ENCODE measurements around the gene ACP3. TPM values are rescaled to one million over a fixed set of nuclear protein-coding genes. Genes with fewer than 3 reads are reported as not detected.

ACP3 gene
- total and polyA plus RNA-seq, 11 donors: 0.08 to 6.2 (median 0.69) TPM; not detected in 1

GRCh38 chr3:132276228-132276906 lies 40.8 kb upstream of the ACP3 start:
- H3K4me3 ChIP-seq: no peak overlapping the region
- TF ChIP-seq POLR2A (IDR thresholded peaks at IDR 0.05): no peak
- TF ChIP-seq, protein P1, sequence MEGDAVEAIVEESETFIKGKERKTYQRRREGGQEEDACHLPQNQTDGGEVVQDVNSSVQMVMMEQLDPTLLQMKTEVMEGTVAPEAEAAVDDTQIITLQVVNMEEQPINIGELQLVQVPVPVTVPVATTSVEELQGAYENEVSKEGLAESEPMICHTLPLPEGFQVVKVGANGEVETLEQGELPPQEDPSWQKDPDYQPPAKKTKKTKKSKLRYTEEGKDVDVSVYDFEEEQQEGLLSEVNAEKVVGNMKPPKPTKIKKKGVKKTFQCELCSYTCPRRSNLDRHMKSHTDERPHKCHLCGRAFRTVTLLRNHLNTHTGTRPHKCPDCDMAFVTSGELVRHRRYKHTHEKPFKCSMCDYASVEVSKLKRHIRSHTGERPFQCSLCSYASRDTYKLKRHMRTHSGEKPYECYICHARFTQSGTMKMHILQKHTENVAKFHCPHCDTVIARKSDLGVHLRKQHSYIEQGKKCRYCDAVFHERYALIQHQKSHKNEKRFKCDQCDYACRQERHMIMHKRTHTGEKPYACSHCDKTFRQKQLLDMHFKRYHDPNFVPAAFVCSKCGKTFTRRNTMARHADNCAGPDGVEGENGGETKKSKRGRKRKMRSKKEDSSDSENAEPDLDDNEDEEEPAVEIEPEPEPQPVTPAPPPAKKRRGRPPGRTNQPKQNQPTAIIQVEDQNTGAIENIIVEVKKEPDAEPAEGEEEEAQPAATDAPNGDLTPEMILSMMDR (IDR thresholded peaks at IDR 0.05): no peak
- ATAC-seq (no peak), DNase-seq (no peak)
- intact Hi-C loops (cut with DNase I): no loop called here
- H3K9me3 ChIP-seq: peaks cover 0 to 18% (median 0%) of the 10 kb centered on the region in 12 donors
- H3K4me1 ChIP-seq: no peaks in the 10 kb centered on the region
- no peaks in the 10 kb centered on the region for H3K36me3 ChIP-seq
- H3K27me3 ChIP-seq: no peaks in the 10 kb centered on the region
- H3K27ac ChIP-seq: no peak overlapping the region
- WGBS, 4 donors: 86 to 92% (median 90%) methylated on average over 5 of the region's 5 CpGs

DNA sequence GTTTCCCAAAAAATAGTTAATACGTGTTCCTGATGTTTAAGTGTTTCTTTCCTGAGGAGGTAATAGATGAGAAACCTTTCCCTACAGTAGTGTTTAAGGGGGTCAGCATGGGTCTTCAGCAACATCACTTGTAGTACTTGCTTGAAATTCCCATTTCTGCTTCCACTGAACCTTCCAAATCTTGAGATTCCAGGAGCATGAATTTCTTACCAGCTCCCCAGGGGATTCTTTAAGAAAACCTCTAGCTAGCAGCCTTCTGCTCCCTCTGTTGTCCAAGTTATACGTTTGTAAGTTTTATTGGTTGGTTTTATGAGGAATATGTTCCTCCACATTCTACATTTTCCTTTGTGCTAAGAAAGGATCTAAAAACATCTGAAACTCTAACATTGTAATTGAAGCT lies 38.2 kb upstream of the ACP3 start:
- DNase-seq: no peak
- no peak for ATAC-seq
- 67 to 82% (median 77%) methylated on average over 2 of the region's 2 CpGs for WGBS, 4 donors
- H3K27ac ChIP-seq: no peak overlapping the region
- intact Hi-C loops (cut with DNase I): no loop called here
- H3K9me3 ChIP-seq: peaks cover 0 to 18% (median 0%) of the 10 kb centered on the region in 12 donors
- TF ChIP-seq, protein P1 (IDR thresholded peaks at IDR 0.05): no peak
- TF ChIP-seq POLR2A (IDR thresholded peaks at IDR 0.05): no peak
- H3K4me1 ChIP-seq: peaks cover 0 to 7% (median 0%) of the 10 kb centered on the region in 12 donors
- no peak overlapping the region for H3K4me3 ChIP-seq
- H3K27me3 ChIP-seq: no peaks in the 10 kb centered on the region
- H3K36me3 ChIP-seq: no peaks in the 10 kb centered on the region

DNA sequence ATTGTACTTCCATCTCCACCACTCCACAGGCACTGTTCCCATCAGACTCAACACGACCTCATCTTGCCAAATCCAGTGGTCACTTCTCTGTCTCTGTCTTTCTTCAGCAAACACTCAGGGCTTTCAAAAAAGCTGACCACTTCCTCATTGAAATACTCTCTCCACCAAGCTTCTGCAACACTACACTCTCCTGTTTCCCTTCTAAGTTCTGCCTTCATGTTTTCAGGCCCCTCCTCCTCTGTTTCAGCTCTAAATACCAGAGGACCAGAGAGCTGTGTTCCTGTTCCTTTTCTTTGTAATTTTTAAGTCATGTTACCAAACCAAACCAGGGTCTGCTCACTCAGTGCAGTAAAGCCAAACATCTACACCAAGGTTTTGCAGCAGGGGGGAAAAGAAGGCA lies 33.8 kb upstream of the ACP3 start:
- no peak for DNase-seq
- peak; percentile 34 to 89 (median 78) for ATAC-seq
- peaks cover 0 to 10% (median 0%) of the 10 kb centered on the region in 12 donors for H3K9me3 ChIP-seq
- TF ChIP-seq POLR2A (IDR thresholded peaks at IDR 0.05): no peak
- TF ChIP-seq, protein P1 (IDR thresholded peaks at IDR 0.05): no peak
- intact Hi-C loops (cut with DNase I): loop anchor here in 1 of 10 donors (5.0 kb wide), 1 partner anchor 34 kb away; the partner anchor contains the start of gene ACP3
- H3K36me3 ChIP-seq: no peaks in the 10 kb centered on the region
- peak overlapping the region in 2 of 12 donors; percentile 52 to 90 for H3K27ac ChIP-seq
- no peak overlapping the region for H3K4me3 ChIP-seq
- H3K27me3 ChIP-seq: no peaks in the 10 kb centered on the region
- H3K4me1 ChIP-seq: peaks cover 0 to 19% (median 0%) of the 10 kb centered on the region in 12 donors
- 7 to 15% (median 9%) methylated on average over 1 of the region's 1 CpG for WGBS, 4 donors

- H3K9me3 ChIP-seq: peaks cover 0 to 11% (median 0%) of the 10 kb centered on the region in 12 donors
- intact Hi-C loops (cut with DNase I): loop anchor here in 1 of 10 donors (5.0 kb wide), 1 partner anchor 33 kb away; the partner anchor contains the start of gene ACP3
- WGBS, 4 donors: 50 to 78% (median 53%) methylated on average over 5 of the region's 5 CpGs
- no peak for ATAC-seq
- peak overlapping the region in 1 of 12 donors; percentile 7 for H3K4me3 ChIP-seq
- no peak for DNase-seq
- peak overlapping the region in 2 of 12 donors; percentile 52 to 90 for H3K27ac ChIP-seq
- H3K27me3 ChIP-seq: no peaks in the 10 kb centered on the region
- H3K36me3 ChIP-seq: no peaks in the 10 kb centered on the region
- TF ChIP-seq, protein P1 (IDR thresholded peaks at IDR 0.05): no peak
- TF ChIP-seq POLR2A (IDR thresholded peaks at IDR 0.05): no peak
- peaks cover 0 to 19% (median 0%) of the 10 kb centered on the region in 12 donors for H3K4me1 ChIP-seq
These were observed 33.2 kb upstream of the ACP3 start for GRCh38 chr3:132283916-132284405.
